ENCODE results near the gene HORMAD1. TPM values are rescaled to one million over a fixed set of nuclear protein-coding genes. Genes with fewer than 3 reads are reported as not detected.
A peak's percentile ranks its signal among the peaks of the same experiment; 100 is the strongest.
"Not testable (repeated sequence)": the region's sequence is repeated elsewhere in the genome, so short reads cannot be mapped to it uniquely, and the experiment has no call there.

The HORMAD1 gene
- total and polyA plus RNA-seq, 4 donors = 0.72 to 0.84 TPM; not detected in 2

GRCh38 chr1:150709031-150709430 is 11.7 kb downstream of the HORMAD1 start:
- H3K36me3 ChIP-seq (ENCODE audit: control insufficient read depth in 1 of 2, insufficient read depth in 2 of 2, low read length in 1 of 2); ATAC-seq (ENCODE audit: low FRiP score): not testable (repeated sequence)

GRCh38 chr1:150708595-150708994 is 12.1 kb downstream of the HORMAD1 start:
- DNase-seq (no peak), ATAC-seq (ENCODE audit: low FRiP score) (no peak)
- no peaks in the 10 kb centered on the region for H3K36me3 ChIP-seq (ENCODE audit: control insufficient read depth in 1 of 2, insufficient read depth in 2 of 2, low read length in 1 of 2)
- no peaks in the 10 kb centered on the region for H3K9me3 ChIP-seq (ENCODE audit: control insufficient read depth, low read length)
- 96 to 98% methylated on average over 2 of the region's 2 CpGs for WGBS, 2 donors
- intact Hi-C loops (cut with DNase I) = no loop called here
- no peak overlapping the region for H3K4me3 ChIP-seq (ENCODE audit: low read length in 2 of 2)
- no peaks in the 10 kb centered on the region for H3K27me3 ChIP-seq (ENCODE audit: control insufficient read depth in 1 of 2, insufficient read depth in 2 of 2, low read length in 1 of 2)
- H3K4me1 ChIP-seq (ENCODE audit: control insufficient read depth in 1 of 2, insufficient read depth in 2 of 2, low read length in 2 of 2) = no peaks in the 10 kb centered on the region
- H3K27ac ChIP-seq (ENCODE audit: low read depth in 1 of 2, low read length in 2 of 2) = no peak overlapping the region

More at GRCh38 chr1:150709031-150709430, 11.7 kb downstream of the HORMAD1 start:
- intact Hi-C loops (cut with DNase I); DNase-seq; H3K4me1 ChIP-seq (ENCODE audit: control insufficient read depth in 1 of 2, insufficient read depth in 2 of 2, low read length in 2 of 2); H3K27ac ChIP-seq (ENCODE audit: low read depth in 1 of 2, low read length in 2 of 2); H3K9me3 ChIP-seq (ENCODE audit: control insufficient read depth, low read length); H3K27me3 ChIP-seq (ENCODE audit: control insufficient read depth in 1 of 2, insufficient read depth in 2 of 2, low read length in 1 of 2); H3K4me3 ChIP-seq (ENCODE audit: low read length in 2 of 2): not testable (repeated sequence)
- WGBS, 2 donors = 60 to 73% methylated on average over 1 of the region's 1 CpG

- DNase-seq (no peak), ATAC-seq (ENCODE audit: low FRiP score) (no peak)
- Histone ChIP-seq H3K4me3 (ENCODE audit: low read length in 2 of 2) (no peak overlapping the region), H3K9me3 (ENCODE audit: control insufficient read depth, low read length) (no peaks in the 10 kb centered on the region), H3K27ac (ENCODE audit: low read depth in 1 of 2, low read length in 2 of 2) (no peak overlapping the region), H3K27me3 (ENCODE audit: control insufficient read depth in 1 of 2, insufficient read depth in 2 of 2, low read length in 1 of 2) (no peaks in the 10 kb centered on the region), H3K36me3 (ENCODE audit: control insufficient read depth in 1 of 2, insufficient read depth in 2 of 2, low read length in 1 of 2) (no peaks in the 10 kb centered on the region), H3K4me1 (ENCODE audit: control insufficient read depth in 1 of 2, insufficient read depth in 2 of 2, low read length in 2 of 2) (no peaks in the 10 kb centered on the region)
- intact Hi-C loops (cut with DNase I) = no loop called here
- 85 to 97% methylated on average over 1 of the region's 1 CpG for WGBS, 2 donors
Observed at GRCh38 chr1:150706091-150706490, 14.6 kb downstream of the HORMAD1 start.

- Histone ChIP-seq H3K27ac (ENCODE audit: low read depth in 1 of 2, low read length in 2 of 2) (no peak overlapping the region), H3K4me1 (ENCODE audit: control insufficient read depth in 1 of 2, insufficient read depth in 2 of 2, low read length in 2 of 2) (no peaks in the 10 kb centered on the region), H3K27me3 (ENCODE audit: control insufficient read depth in 1 of 2, insufficient read depth in 2 of 2, low read length in 1 of 2) (no peaks in the 10 kb centered on the region), H3K4me3 (ENCODE audit: low read length in 2 of 2) (no peak overlapping the region), H3K36me3 (ENCODE audit: control insufficient read depth in 1 of 2, insufficient read depth in 2 of 2, low read length in 1 of 2) (no peaks in the 10 kb centered on the region), H3K9me3 (ENCODE audit: control insufficient read depth, low read length) (no peaks in the 10 kb centered on the region)
- intact Hi-C loops (cut with DNase I) = no loop called here
- no peak for DNase-seq
- ATAC-seq (ENCODE audit: low FRiP score) = no peak
Observed at GRCh38 chr1:150703427-150703826, 17.3 kb downstream of the HORMAD1 start.

- peak within 1 kb of the TSS; percentile 79 to 85 for H3K4me3 ChIP-seq (ENCODE audit: low read length in 2 of 2)
- H3K4me1 ChIP-seq (ENCODE audit: control insufficient read depth in 1 of 2, insufficient read depth in 2 of 2, low read length in 2 of 2) = no peaks in the 10 kb centered on the region
- H3K27ac ChIP-seq (ENCODE audit: low read depth in 1 of 2, low read length in 2 of 2) = no peak within 1 kb of the TSS
- 1 to 2% methylated on average over 18 of the region's 18 CpGs for WGBS, 2 donors
- intact Hi-C loops (cut with DNase I) = no loop called here
- H3K27me3 ChIP-seq (ENCODE audit: control insufficient read depth in 1 of 2, insufficient read depth in 2 of 2, low read length in 1 of 2) = no peaks in the 10 kb centered on the region
- peak; percentile 100 for ATAC-seq (ENCODE audit: low FRiP score)
- no peaks in the 10 kb centered on the region for H3K9me3 ChIP-seq (ENCODE audit: control insufficient read depth, low read length)
- peak; percentile 92 to 93 for DNase-seq
- no peaks in the 10 kb centered on the region for H3K36me3 ChIP-seq (ENCODE audit: control insufficient read depth in 1 of 2, insufficient read depth in 2 of 2, low read length in 1 of 2)
Observed at GRCh38 chr1:150696995-150697927, 23.4 kb downstream of the HORMAD1 start, which contains the start of gene GOLPH3L. Gene GOLPH3L, minus strand, starts transcription at chr1:150697154. Its CDS starts 2,316 bp downstream, at chr1:150694838.

DNA sequence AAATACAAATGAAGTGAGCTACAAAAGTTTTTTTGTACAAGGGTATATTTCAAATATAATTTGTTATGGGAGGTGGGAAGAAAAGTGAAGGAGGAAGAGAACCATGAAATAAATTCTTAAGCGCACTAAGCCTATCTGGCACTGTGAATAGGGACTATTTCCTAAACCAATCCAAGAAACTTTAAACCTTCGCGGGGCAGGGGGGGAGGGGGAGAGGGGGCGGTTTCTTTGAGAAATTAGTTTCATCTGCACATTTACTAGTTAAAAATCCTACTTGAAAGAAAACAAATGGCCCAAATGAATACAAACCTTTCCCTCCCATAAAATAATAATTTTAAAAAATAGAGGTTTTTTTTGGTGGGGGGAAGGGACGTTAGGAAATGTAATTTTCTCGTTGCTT is 24.1 kb downstream of the HORMAD1 start:
- WGBS, 2 donors = 1 to 3% methylated on average over 6 of the region's 6 CpGs
- no peak for DNase-seq
- no peaks in the 10 kb centered on the region for H3K9me3 ChIP-seq (ENCODE audit: control insufficient read depth, low read length)
- H3K4me3 ChIP-seq (ENCODE audit: low read length in 2 of 2) = peak overlapping the region; percentile 79 to 85
- no peaks in the 10 kb centered on the region for H3K4me1 ChIP-seq (ENCODE audit: control insufficient read depth in 1 of 2, insufficient read depth in 2 of 2, low read length in 2 of 2)
- H3K27me3 ChIP-seq (ENCODE audit: control insufficient read depth in 1 of 2, insufficient read depth in 2 of 2, low read length in 1 of 2) = no peaks in the 10 kb centered on the region
- H3K36me3 ChIP-seq (ENCODE audit: control insufficient read depth in 1 of 2, insufficient read depth in 2 of 2, low read length in 1 of 2) = no peaks in the 10 kb centered on the region
- intact Hi-C loops (cut with DNase I) = no loop called here
- no peak overlapping the region for H3K27ac ChIP-seq (ENCODE audit: low read depth in 1 of 2, low read length in 2 of 2)
- peak; percentile 57 for ATAC-seq (ENCODE audit: low FRiP score)

- Histone ChIP-seq H3K4me1 (ENCODE audit: control insufficient read depth in 1 of 2, insufficient read depth in 2 of 2, low read length in 2 of 2) (no peaks in the 10 kb centered on the region), H3K9me3 (ENCODE audit: control insufficient read depth, low read length) (no peaks in the 10 kb centered on the region), H3K4me3 (ENCODE audit: low read length in 2 of 2) (peak overlapping the region; percentile 79 to 85), H3K27me3 (ENCODE audit: control insufficient read depth in 1 of 2, insufficient read depth in 2 of 2, low read length in 1 of 2) (no peaks in the 10 kb centered on the region), H3K27ac (ENCODE audit: low read depth in 1 of 2, low read length in 2 of 2) (no peak overlapping the region), H3K36me3 (ENCODE audit: control insufficient read depth in 1 of 2, insufficient read depth in 2 of 2, low read length in 1 of 2) (no peaks in the 10 kb centered on the region)
- intact Hi-C loops (cut with DNase I) = no loop called here
- ATAC-seq (ENCODE audit: low FRiP score) (no peak), DNase-seq (no peak)
- 25 to 30% methylated on average over 1 of the region's 1 CpG for WGBS, 2 donors
Observed at GRCh38 chr1:150696162-150696561, 24.5 kb downstream of the HORMAD1 start.

DNA sequence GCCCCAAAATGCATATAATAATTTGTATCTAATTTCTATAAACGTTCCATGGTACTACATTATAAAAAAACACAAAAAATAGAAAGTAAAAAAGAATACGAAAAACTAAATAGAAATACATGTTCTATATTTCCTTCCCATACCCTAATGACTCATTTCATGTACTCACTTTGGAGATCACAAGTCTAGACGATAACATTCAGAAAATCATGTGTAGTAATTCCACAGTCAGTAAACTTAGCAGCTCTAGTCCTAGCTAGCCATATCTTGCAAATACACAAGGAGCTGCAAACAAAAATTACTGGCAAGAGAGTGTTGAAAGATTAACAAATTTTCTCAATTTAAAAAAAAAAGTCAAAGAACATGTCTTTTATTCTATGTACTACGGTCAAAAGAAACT is 25.1 kb downstream of the HORMAD1 start:
- no peak overlapping the region for H3K4me3 ChIP-seq (ENCODE audit: low read length in 2 of 2)
- WGBS, 2 donors = 67 to 72% methylated on average over 4 of the region's 4 CpGs
- no peaks in the 10 kb centered on the region for H3K36me3 ChIP-seq (ENCODE audit: control insufficient read depth in 1 of 2, insufficient read depth in 2 of 2, low read length in 1 of 2)
- H3K4me1 ChIP-seq (ENCODE audit: control insufficient read depth in 1 of 2, insufficient read depth in 2 of 2, low read length in 2 of 2) = no peaks in the 10 kb centered on the region
- no peaks in the 10 kb centered on the region for H3K9me3 ChIP-seq (ENCODE audit: control insufficient read depth, low read length)
- H3K27me3 ChIP-seq (ENCODE audit: control insufficient read depth in 1 of 2, insufficient read depth in 2 of 2, low read length in 1 of 2) = no peaks in the 10 kb centered on the region
- ATAC-seq (ENCODE audit: low FRiP score) (no peak), DNase-seq (no peak)
- intact Hi-C loops (cut with DNase I) = no loop called here
- H3K27ac ChIP-seq (ENCODE audit: low read depth in 1 of 2, low read length in 2 of 2) = no peak overlapping the region

DNA sequence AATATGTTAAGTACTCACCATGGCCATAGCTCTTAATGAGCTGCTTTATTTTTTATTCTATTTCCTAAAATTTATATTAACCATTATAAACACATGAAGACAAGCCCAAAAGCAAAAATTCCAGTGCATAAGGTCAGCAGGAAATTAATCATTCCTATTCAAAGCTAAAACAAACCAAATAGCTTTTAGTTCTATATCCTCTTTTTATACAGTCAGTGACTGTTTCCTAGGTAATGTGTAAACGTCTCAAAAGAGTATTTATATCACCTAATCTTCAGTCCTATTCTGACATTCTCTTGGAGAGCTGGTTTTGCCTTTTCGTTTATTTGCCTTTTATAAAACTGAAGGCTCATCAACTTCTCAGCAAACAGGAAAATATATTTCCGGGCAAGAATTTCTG is 28.0 kb downstream of the HORMAD1 start:
- no peak for DNase-seq
- H3K4me3 ChIP-seq (ENCODE audit: low read length in 2 of 2) = no peak overlapping the region
- H3K4me1 ChIP-seq (ENCODE audit: control insufficient read depth in 1 of 2, insufficient read depth in 2 of 2, low read length in 2 of 2) = no peaks in the 10 kb centered on the region
- no peaks in the 10 kb centered on the region for H3K36me3 ChIP-seq (ENCODE audit: control insufficient read depth in 1 of 2, insufficient read depth in 2 of 2, low read length in 1 of 2)
- H3K27ac ChIP-seq (ENCODE audit: low read depth in 1 of 2, low read length in 2 of 2) = no peak overlapping the region
- intact Hi-C loops (cut with DNase I) = no loop called here
- no peaks in the 10 kb centered on the region for H3K9me3 ChIP-seq (ENCODE audit: control insufficient read depth, low read length)
- ATAC-seq (ENCODE audit: low FRiP score) = no peak
- 54 to 56% methylated on average over 3 of the region's 3 CpGs for WGBS, 2 donors
- H3K27me3 ChIP-seq (ENCODE audit: control insufficient read depth in 1 of 2, insufficient read depth in 2 of 2, low read length in 1 of 2) = no peaks in the 10 kb centered on the region

Measured in aorta (tissue), 5 donors.